ENCODE measurements around the gene DNAJB8. TPM values are rescaled to one million over a fixed set of nuclear protein-coding genes. Genes with fewer than 3 reads are reported as not detected.

The DNAJB8 gene
- total RNA-seq, 3 donors from 2014 or later (not counting 1 experiment from before 2014, with no cell fraction given), result not detected

DNA sequence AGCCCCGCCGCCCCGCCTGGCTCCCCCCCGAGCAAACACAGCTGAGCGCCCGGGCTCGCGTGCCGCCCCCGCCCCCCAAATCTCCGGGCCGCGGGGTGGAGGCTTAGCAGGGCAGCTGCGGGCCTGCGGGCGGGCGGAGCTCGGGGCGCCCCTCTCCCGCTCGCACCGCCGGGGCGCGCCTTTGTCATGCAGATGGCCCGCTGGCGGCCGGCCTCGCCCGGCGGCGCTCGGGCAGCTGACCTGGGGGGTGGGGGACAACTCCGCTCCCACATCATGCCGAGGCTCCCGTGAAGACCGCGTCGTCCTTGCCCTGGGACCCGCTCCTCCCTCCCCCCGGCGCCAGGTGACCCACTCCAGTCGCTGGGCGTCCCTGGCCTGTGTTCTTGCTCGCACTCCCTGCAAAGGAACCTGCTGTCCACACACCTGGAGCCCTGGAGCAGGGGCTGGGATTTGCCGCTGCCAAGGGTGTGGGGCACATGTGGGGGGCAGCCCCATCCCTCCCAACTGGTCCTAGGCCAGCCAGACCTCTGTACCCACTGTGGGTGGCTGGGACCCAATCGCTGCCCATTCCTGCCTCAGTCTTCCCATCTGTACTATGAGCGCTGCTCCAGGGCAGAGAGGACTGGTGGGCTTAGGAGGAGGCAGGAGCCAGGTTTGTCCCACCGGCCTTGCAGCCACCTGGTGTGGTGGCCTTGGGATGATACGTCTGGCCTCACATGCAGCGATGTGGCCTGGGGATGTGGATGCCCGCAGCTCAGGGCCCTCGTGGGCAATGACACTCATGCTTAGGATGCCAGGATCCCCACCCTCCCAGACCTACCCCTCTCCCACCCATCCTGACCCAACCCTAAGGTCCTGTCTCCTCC is 33.5 kb downstream of the DNAJB8 start:
- TF ChIP-seq, protein P1, sequence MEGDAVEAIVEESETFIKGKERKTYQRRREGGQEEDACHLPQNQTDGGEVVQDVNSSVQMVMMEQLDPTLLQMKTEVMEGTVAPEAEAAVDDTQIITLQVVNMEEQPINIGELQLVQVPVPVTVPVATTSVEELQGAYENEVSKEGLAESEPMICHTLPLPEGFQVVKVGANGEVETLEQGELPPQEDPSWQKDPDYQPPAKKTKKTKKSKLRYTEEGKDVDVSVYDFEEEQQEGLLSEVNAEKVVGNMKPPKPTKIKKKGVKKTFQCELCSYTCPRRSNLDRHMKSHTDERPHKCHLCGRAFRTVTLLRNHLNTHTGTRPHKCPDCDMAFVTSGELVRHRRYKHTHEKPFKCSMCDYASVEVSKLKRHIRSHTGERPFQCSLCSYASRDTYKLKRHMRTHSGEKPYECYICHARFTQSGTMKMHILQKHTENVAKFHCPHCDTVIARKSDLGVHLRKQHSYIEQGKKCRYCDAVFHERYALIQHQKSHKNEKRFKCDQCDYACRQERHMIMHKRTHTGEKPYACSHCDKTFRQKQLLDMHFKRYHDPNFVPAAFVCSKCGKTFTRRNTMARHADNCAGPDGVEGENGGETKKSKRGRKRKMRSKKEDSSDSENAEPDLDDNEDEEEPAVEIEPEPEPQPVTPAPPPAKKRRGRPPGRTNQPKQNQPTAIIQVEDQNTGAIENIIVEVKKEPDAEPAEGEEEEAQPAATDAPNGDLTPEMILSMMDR (IDR thresholded peaks at IDR 0.05), result no peak
- H3K27me3 Mint-ChIP-seq (ENCODE audit: low read depth in 2 of 2), result peaks cover 34 to 43% of the 10 kb centered on the region in 2 donors
- H3K4me1 Mint-ChIP-seq, result peaks cover 0 to 9% of the 10 kb centered on the region in 2 donors
- no peaks in the 10 kb centered on the region for H3K36me3 ChIP-seq (ENCODE audit: control insufficient read depth, insufficient read depth, low read length)
- H3K4me3 Mint-ChIP-seq, result no peak overlapping the region
- DNase-seq, result no peak
- H3K27ac Mint-ChIP-seq, result no peak overlapping the region
- no peaks in the 10 kb centered on the region for H3K4me1 ChIP-seq (ENCODE audit: control insufficient read depth, insufficient read depth, low read length)
- H3K4me3 ChIP-seq (ENCODE audit: low read length), result no peak overlapping the region
- H3K27me3 ChIP-seq (ENCODE audit: control insufficient read depth, insufficient read depth, low read length), result peaks cover 3% of the 10 kb centered on the region
- no peak overlapping the region for H3K27ac ChIP-seq (ENCODE audit: low read length)
- H3K9me3 Mint-ChIP-seq, result no peaks in the 10 kb centered on the region
- ATAC-seq, result no peak
- no peaks in the 10 kb centered on the region for H3K9me3 ChIP-seq (ENCODE audit: control insufficient read depth, insufficient read depth, low read length)
- no peaks in the 10 kb centered on the region for H3K36me3 Mint-ChIP-seq
- intact Hi-C loops (cut with micrococcal nuclease), result no loop called here
- WGBS (ENCODE audit: insufficient coverage), result 17% methylated on average over 53 of the region's 53 CpGs

DNA sequence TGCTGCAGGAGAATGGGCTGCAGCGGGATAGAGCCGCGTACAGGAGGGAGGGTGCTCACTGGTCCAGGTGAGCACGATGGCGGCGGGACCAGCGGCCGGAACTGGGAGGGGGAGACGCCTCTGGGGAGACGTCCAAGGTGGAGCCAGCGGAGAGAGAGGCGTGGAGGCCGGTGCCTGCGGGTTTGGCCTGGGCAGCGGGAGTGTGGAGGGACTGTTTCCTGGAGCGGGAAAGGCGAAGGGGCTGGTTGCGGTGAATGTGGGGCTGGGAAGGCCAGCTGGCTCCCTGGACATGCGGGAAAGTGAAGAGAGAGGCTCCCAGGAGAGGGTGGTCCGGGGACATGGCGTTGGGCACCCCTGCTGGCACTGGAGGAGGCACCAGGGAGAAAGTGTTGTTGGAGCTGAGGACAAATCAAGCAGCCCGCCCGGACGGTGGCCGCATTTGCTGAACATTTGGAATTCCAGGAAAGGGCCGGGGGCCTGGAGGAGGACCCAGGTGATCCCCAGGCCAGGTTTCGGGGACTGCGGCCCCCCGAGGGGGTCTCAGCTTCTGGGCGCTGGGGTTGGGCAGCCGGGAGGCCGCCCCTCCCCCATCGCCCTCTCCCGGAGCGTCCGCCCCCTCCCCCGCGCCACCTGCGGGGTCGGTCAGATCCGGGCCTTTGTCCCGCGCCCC is 34.3 kb downstream of the DNAJB8 start:
- H3K27me3 Mint-ChIP-seq (ENCODE audit: low read depth in 2 of 2), result peaks cover 34 to 47% of the 10 kb centered on the region in 2 donors
- intact Hi-C loops (cut with micrococcal nuclease), result no loop called here
- 11% methylated on average over 43 of the region's 43 CpGs for WGBS (ENCODE audit: insufficient coverage)

DNA sequence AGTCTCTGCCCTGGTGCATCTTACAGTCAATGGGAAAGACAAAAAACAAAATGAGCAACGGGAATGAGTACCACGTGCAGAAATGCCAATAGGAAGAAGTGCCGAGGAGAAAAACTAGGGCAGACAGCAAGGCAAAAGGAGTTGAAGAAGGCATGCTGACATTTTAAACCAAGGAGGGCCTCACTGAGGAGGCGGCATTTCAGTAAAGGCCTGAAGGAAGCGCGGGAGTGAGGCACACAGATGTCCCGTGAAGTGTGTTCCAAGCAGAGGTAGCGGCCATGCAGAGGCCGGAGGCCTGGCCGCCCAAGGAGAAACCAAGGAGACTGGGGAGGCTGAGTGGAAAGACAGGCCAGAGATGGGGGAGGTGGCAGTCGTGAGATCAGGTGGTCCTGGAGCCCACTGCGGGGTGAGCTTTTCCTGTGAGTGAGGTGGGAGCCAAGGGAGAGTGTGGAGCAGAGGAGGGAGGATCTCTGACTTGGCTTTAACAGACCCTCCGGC is 34.8 kb downstream of the DNAJB8 start:
- DNase-seq, result no peak
- Mint-ChIP-seq H3K27ac (no peak overlapping the region), H3K36me3 (no peaks in the 10 kb centered on the region), H3K4me3 (no peak overlapping the region), H3K4me1 (peaks cover 0 to 9% of the 10 kb centered on the region in 2 donors), H3K9me3 (no peaks in the 10 kb centered on the region), H3K27me3 (ENCODE audit: low read depth in 2 of 2) (peaks cover 34 to 45% of the 10 kb centered on the region in 2 donors)
- H3K36me3 ChIP-seq (ENCODE audit: control insufficient read depth, insufficient read depth, low read length), result no peaks in the 10 kb centered on the region
- H3K4me3 ChIP-seq (ENCODE audit: low read length), result no peak overlapping the region
- peaks cover 3% of the 10 kb centered on the region for H3K27me3 ChIP-seq (ENCODE audit: control insufficient read depth, insufficient read depth, low read length)
- WGBS (ENCODE audit: insufficient coverage), result 83% methylated on average over 13 of the region's 13 CpGs
- no peaks in the 10 kb centered on the region for H3K9me3 ChIP-seq (ENCODE audit: control insufficient read depth, insufficient read depth, low read length)
- no peaks in the 10 kb centered on the region for H3K4me1 ChIP-seq (ENCODE audit: control insufficient read depth, insufficient read depth, low read length)
- H3K27ac ChIP-seq (ENCODE audit: low read length), result no peak overlapping the region
- TF ChIP-seq, protein P1 (IDR thresholded peaks at IDR 0.05), result no peak
- intact Hi-C loops (cut with micrococcal nuclease), result no loop called here
- ATAC-seq, result no peak

More for the DNA sequence above, 34.3 kb downstream of the DNAJB8 start:
- H3K36me3 ChIP-seq (ENCODE audit: control insufficient read depth, insufficient read depth, low read length), result no peaks in the 10 kb centered on the region
- no peak overlapping the region for H3K27ac Mint-ChIP-seq
- ATAC-seq (no peak), DNase-seq (no peak)
- TF ChIP-seq, protein P1 (IDR thresholded peaks at IDR 0.05), result no peak
- no peaks in the 10 kb centered on the region for H3K9me3 ChIP-seq (ENCODE audit: control insufficient read depth, insufficient read depth, low read length)
- peaks cover 0 to 9% of the 10 kb centered on the region in 2 donors for H3K4me1 Mint-ChIP-seq
- peaks cover 3% of the 10 kb centered on the region for H3K27me3 ChIP-seq (ENCODE audit: control insufficient read depth, insufficient read depth, low read length)
- no peak overlapping the region for H3K27ac ChIP-seq (ENCODE audit: low read length)
- no peak overlapping the region for H3K4me3 ChIP-seq (ENCODE audit: low read length)
- H3K36me3 Mint-ChIP-seq, result no peaks in the 10 kb centered on the region
- H3K4me1 ChIP-seq (ENCODE audit: control insufficient read depth, insufficient read depth, low read length), result no peaks in the 10 kb centered on the region
- no peaks in the 10 kb centered on the region for H3K9me3 Mint-ChIP-seq
- no peak overlapping the region for H3K4me3 Mint-ChIP-seq

All from natural killer cell (primary cell).